Inflammatory macrophage treated with lipopolysaccharide for 1 hour (primary cell): ENCODE data around the gene OR52A1.

Experiments used
- DNase-seq, 2 donors: peaks; one replicate each; pipeline ENCODE4 v3.0.0-alpha.2; 2020 to 2022

OR52A1 gene

DNA sequence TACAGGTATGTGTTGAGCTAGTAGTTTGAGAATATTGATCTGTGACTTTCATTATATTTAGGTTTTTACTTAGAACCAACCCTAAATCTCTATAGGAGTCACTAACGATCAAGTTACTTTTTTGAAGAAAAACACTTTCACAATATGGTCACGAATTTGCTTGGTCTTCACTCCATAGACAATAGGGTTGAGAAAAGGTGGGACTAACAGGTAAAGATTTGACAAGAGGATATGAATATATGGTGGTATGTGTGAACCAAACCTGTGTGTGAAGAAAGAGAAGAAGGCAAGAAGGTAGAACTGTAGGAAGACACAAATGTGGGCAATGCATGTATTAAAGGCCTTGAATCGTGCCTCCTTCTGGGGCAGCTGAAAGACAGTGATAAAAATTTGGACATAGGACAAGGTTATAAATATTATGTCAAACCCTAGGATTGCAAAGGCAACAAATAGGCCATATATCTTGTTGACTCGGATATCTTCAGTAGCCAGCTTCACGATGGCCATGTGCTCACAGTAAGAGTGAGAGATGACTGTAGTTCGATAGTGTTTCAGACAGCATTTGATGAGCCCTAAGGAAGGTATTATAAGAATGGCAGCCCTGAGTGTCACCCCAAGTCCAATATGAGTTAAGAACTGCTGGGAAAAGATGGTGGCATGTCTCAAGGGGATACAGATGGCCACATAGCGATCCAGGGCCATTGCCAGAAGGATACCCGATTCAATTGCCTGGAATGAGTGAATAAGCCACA, 22.8 kb downstream of the OR52A1 start:
- no peak for DNase-seq

DNA sequence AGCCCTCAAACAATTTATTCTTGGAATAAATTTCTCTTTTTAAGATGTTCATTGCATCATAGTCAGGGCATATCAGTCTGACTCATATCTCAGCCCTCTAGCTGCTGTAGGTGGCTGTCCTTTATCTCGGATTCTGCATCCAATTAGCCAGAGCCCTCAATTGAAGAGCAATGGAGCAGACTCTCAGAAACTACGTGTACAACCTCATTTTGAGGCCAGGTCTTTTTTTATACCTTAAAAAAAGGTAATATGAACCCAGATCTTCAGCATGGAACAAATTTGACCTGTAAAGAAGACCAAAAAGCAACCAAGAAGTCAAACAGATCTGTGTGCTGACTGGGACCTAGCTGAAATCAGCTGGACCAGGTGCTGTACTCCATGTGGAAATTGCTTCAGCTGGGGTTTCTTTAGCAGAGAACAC, 25.1 kb downstream of the OR52A1 start:
- no peak for DNase-seq

DNA sequence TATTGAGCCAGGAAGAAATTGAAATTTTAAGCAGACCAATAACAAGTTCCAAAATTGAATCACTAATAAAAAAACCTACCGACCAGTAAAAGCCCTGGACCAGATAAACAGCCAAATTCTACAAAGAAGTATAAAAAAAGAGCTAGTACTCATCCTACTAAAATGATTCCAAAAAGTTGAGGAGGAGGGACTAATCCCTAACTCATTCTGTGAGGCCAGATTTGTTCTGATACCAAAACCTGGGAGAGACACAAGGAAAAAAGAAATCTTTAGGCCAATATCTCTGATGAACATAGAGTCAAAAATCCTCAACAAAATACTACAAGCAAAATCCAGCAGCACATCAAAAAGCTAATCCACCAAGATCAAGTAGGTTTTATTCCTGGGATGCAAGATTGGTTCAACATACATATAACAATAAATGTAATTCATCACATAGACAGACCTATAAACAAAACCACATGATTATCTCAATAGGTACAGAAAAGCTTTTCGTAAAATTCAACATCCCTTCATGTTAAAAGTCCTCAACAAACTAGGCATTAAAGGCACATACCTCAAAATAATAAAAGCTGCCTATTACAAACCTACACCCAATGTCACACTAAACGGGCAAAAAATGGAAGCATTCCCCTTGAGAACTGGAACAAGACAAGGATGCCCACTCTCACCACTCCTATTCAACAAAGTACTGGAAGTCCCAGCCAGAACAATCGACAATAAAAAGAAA, 29.5 kb downstream of the OR52A1 start:
- no peak for DNase-seq

DNA sequence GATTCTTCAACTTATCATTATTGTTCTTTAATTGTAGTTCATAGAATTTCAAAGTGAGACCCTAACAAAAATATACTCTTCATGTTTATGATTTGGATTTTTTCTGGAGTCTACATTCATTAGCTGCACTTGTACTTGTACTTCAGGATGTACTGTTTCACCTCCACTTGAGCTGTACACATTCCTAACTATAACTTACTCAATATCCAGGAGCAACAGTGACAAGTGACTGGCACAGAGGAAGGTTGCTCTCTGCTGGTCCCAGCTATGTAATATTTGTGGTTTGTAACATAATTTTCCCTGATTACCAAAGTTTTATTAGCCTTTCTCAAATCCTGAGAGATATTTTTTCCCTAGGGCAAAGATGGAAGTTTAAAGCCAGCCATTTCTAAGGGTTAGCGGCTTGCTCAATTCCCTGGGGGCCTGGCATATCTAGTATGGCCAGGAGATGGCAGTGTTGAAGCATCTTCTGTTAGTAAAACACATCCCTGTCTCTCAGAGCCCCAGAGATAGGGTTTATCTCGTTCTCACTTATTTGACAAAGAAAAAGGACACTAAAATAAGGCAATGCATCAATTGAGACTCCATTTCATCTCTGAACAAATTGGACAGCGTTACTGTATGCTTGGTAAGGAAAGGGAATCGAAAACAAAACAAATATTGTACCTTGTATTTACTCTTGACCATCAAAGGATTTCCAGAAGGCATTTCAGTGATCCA, 30.6 kb downstream of the OR52A1 start:
- peak; percentile 34 to 81 for DNase-seq

DNA sequence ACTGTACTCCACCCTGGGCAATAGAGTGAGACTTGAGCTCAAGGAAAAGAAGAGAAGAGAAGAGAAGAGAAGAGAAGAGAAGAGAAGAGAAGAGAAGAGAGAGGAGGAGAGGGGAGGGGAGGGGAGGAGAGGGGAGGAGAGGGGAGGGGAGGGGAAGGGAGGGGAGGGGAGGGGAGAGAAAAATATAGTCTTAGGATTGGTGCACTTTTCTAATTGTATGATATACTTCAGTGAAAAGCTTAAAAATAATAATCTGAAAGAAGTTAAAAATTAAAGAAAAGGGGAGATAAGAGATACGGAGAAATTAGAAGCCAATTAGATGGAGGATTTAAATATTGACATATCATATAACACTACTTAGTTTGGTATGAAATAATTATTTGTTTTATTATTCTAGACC, 35.7 kb downstream of the OR52A1 start:
- no peak for DNase-seq

DNA sequence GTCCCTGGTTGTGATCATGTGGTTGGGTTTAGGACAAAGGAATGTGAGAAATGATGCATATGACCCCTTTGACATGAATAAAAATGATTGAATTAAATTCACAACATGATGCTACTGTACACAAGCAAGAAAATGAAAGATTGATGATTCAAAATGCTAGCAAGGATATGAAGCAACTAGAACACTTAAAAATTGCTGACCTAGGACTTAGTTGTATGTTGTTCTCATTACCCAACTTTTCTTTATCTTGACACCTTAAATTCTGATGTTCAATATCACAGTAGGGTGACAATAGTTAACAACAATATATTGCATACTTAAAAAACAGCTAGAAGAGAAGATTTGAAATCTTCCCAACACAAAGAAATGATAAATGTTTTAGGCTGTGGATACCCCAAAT, 37.0 kb downstream of the OR52A1 start:
- DNase-seq, result no peak

DNA sequence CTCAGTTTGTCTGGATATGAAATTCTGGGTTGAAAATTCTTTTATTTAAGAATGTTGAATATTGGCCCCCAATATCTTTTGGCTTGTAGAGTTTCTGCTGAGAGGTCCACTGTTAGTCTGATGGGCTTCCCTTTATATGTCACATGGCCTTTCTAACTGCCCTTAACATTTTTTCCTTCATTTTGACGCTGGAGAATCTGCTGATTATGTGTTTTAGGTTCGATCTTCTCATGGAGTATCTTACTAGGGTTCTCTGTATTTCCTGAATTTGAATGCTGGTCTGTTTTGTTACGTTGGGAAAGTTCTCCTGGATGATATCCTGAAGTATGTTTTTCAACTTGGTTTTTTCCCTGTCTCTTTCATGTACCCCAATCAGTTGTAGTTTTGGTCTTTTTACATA, 39.2 kb downstream of the OR52A1 start:
- DNase-seq, result no peak

DNA sequence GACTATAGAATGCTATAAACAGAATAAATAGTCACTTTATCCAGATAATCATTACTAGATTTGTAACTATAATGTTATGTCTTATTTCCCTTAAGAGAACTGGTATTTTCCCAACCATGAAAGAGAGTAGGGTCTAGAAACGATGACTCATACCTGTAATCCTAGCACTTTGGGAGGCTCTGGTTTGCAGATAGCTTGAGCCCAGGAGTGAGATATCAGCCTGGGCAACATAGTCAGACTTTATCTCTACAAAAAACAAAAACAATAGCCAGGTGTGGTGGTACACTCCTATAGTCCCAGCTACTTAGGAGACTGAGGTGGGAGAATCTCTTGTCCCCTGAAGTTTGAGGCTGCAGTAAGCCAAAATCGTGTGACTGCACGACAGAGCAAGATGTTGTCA, 47.3 kb downstream of the OR52A1 start:
- DNase-seq, result no peak

DNA sequence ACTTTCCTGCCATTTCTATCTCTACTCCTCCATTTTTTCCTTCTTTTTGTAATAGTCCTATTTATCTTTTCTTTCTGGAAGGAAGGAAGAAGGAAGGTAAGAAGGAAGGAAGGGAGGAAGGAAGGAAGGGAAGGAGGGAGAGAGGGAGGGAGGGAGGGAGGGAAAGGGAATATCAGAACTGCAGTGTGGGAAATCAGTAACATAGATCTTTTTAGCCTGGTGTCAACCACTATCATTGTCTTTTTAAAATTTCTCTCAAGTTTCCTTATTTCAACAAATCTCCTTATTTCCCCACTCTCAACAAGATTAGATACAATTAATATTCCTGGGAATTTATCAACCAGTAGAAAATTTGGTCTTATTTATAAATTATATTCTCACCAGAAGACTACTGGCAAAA, 51.5 kb downstream of the OR52A1 start:
- DNase-seq, result no peak

DNA sequence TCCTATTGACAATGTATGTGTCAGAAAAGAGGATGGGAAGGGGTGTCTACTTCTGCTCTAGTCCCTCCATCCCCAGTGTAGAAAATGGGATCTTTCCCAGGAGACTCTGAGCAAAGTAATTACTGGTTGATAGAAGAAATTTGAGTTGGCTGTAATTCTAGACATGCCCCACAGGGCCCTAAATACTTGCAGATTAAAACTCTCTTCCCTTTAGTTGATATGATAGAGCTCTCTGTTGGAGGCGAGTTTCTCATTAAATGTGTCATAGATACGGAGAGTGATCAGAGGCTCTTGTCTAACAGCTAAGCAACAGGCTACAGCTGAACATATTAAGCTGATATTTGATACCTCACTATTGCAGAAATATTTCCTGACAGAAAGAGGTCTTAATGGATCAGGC, 52.3 kb downstream of the OR52A1 start:
- DNase-seq, result no peak

DNA sequence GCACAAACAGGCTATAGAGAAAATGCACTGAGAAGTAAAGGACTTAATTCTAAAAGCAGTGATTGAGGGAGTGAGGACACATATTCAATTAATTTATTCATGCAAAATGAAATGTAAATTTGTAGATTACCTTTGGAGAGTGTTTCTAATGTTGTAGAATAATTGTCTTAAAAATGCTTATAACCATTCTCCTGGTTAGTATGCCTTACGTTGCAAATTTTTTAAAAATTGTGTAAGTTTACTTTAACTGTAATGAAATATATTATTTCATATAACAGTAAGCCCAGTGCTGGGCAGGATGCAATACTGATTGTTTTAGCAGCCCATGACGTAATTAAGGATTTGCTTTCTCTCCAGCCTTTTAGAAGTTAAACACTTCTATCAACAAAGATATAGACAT, 58.5 kb downstream of the OR52A1 start:
- DNase-seq, result no peak
